ENCODE data around the gene MROH2B.

Gene MROH2B

GRCh38 chr5:41012318-41012717 is 58.8 kb downstream of the MROH2B start:
- no peak for DNase-seq

DNA sequence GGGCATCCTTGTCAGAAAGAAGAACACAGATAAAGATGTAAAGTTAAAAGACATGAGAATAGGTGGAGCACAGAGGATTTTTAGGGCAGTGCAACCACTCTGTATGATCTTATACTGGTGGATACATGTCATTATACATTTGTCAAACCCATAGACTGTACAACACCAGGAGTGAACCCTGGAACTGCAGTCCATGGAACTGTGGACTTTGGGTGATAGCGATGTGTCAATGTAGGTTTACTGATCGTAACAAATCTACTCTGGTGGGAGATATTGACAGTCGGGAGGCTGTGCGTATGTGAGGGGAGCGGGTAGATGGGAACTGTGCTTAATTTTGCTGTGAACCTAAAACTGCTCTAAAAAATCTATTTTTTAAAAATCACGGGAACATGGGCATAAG is 60.6 kb downstream of the MROH2B start:
- DNase-seq, result no peak

- DNase-seq, result no peak
These were observed 61.9 kb downstream of the MROH2B start for GRCh38 chr5:41009232-41009631.

DNA sequence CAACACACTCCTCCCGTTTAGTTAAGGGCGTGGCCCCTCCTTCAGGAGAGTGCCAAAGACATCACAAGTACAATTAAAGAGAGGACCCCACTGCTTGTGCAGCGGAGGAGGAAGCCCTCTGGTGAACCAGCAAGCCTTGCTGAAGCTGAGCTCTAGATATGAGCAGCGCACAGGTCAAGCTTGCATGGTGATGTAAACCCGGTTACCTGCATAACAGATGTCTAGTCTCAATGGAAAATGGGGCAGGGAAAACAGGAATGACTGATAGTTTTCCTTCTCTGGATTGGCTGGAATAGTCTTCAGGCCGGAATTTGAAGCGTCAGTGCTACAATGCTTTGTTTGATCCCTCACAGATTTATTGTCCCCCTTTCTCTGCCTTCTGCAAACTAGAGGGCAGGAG is 66.2 kb downstream of the MROH2B start:
- no peak for DNase-seq

- DNase-seq, result no peak
These were observed 67.3 kb downstream of the MROH2B start for GRCh38 chr5:41003670-41004376.

- no peak for DNase-seq
These were observed 71.2 kb downstream of the MROH2B start for GRCh38 chr5:40999966-41000365.

DNA sequence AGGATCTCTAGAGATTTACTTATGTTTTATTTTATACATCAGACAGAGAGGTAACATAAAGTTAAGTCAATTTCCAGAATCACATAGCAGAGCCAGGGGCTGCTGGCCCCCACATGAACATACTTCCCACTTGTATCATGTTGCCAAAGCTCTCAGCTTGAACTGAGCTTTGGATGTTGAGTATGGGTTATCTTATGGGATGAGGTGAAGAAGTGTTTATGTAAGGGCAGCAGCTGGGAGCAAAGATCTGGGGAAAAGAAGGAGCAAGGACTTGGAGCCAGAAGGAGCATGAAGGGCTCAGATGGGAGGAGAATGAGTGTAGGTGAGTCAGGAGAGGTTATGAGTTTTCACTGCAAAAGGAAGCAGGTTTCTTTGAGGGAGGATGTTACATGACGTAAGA is 72.0 kb downstream of the MROH2B start:
- no peak for DNase-seq

DNA sequence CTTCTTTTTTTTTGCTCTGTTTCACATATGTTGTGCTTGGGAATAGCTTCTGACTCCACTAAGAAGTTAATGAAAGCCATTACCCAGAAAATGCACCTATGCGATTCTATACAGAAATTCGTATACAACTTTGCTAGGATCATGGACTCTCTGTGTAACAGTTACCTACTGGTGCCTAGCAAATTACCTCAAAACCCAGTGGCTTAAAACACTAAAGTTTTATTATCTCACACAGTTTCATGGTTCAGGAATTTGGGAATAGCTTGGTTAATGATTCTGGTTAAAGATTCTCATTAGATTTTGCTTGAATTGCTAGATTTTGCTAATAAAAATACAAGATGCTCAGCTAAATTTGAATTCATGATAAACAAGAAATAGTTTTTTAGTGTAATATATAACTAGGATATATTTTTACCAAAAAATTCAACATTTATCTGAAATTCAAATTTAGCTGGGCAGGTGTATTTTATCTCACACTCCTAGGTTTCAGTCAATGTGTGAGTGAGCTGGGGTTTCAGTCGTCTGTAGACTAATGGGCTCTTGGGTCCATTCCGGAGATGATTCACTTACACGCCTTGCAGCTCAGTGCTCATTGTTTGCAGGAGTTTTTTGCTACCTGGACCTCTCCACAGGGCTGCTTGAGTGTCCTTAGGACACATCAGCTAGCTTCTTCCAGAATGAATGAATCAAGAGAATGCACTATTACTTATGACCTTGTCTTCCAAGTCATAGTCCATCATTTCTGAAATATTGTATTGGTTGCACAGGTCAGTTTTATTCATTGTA is 75.1 kb downstream of the MROH2B start:
- no peak for DNase-seq

GRCh38 chr5:40991981-40992559 is 79.1 kb downstream of the MROH2B start:
- DNase-seq, result no peak

DNA sequence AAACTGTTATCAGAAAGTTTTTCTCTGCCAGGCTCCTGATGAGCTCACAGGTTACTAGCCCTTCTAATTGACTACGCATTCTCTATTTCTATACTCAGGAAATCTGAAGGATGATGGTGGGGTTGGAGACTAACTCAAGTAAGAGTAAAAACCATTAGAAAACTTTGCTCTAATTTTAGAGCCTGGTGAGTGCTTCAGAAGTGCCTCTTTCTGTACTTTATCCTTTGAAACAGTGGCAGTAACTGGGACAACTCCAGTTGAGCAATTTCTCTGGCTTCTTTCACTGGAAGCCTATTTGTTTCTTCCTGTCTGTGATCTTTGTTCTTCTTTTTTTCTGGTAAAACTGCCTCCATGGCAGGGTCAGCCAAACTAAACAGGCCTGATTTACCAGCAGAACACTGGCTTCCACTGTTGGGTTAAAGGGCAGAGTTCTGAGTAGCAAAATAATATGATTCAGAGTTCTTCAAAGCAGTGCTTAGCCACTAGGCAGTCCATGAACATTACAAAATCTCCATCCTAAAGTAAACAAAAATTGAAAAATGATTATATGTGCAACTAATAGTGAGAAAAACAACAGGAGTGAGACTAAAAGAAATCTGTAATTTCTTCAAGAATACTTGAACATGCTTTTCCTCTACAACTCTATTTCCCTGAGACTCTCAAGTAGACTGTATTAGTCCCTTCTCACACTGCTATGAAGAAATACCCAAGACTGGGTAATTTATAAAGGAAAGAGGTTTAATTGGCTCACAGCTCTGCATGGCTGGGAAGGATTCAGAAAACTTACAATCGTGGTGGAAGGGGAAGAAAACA is 79.8 kb downstream of the MROH2B start:
- no peak for DNase-seq

DNA sequence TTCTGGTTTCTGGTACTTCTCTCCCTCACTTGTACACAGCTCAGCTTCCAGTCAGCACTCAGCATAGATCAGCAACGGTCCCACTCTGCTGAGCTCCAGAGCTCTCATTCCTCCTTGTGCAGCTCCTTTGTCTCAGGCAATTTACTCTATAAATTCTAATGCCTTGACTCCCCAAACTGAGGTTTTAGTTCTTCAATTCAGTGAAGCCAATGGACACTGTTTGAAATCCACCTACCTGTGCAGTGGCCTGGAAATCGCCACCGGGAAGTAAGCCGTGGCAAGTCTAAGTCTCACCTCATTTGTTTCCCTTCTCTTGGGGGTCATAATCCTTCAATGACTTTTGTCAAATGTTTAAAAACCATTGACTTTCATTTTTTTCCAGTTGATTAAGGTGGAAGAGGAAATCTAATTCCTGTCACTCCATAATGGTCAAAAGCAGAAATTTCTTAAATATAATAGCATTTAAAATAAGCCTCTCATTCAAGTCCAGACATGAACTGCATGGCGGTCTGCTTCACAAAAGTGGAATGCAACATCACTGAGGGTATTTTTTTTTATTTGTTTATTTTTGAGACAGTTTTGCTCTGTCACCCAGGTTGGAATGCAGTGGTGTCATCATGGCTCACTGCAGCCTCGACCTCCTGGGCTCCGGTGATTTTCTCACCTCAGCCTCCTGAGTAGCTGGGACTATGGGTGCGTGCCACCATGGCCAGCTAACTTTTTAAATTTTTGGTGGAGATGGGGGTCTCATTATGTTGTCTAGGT is 82.2 kb downstream of the MROH2B start:
- DNase-seq, result no peak

- DNase-seq, result no peak
These were observed 83.8 kb downstream of the MROH2B start for GRCh38 chr5:40987349-40987748.

DNA sequence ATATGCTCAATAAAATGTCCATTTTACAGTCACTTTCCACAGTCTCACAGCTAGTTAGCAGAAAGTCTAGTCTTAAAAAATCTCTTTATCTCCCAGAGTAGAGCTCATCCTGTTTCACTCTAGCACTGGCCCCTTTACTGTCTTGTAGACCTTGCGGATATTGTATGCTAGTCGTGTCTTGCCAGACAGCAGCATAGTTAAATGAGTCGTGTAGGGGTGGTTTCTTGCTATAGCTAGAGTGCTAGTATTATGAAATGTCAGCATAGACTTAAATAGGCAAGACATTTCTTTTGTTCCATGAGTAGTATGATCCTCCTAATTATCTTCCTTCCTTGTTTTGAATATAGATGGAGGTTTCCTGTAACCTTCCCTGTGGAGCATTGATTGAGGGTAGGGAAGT is 84.5 kb downstream of the MROH2B start:
- no peak for DNase-seq

- no peak for DNase-seq
These were observed 85.6 kb downstream of the MROH2B start for GRCh38 chr5:40985501-40985900.

DNA sequence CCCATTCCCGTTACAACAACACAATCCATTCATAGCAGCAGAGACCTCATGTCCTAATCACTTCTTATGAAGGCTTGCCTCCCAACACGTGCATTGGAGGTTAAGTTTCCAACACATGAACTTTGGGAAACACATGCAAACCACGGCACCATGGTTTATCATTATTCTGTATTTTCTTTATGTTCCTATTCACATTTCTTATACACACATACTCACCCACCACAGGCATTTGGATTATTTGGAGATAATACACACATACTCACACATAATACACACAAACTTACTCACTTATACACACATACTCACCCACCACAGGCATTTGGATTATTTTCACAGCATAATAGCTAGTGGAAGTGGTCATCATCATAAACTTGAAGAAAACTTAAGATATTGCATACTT is 86.3 kb downstream of the MROH2B start:
- DNase-seq, result no peak

GRCh38 chr5:40983781-40984180 is 87.4 kb downstream of the MROH2B start:
- DNase-seq, result no peak

- DNase-seq, result no peak
These were observed 89.7 kb downstream of the MROH2B start for GRCh38 chr5:40981420-40981819.

DNA sequence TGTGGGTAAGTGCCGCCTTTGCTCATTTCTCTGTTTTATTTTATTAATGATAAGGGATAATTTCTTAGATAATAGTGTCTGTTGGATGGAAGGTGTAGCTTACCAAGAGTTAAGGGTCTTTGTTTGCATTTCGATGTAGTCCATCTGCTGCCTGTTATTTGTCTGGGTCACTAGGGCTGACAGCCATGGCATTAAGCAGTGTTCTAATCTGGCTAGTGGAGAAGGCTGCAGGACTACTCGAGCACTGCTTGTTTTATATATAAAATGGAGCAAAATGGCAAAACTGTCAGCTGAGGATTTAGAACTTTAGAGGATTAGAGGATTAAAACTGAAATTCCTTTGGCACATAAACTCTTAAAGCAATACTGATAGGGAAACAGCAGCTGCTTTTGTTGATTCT is 94.3 kb downstream of the MROH2B start:
- no peak for DNase-seq

DNA sequence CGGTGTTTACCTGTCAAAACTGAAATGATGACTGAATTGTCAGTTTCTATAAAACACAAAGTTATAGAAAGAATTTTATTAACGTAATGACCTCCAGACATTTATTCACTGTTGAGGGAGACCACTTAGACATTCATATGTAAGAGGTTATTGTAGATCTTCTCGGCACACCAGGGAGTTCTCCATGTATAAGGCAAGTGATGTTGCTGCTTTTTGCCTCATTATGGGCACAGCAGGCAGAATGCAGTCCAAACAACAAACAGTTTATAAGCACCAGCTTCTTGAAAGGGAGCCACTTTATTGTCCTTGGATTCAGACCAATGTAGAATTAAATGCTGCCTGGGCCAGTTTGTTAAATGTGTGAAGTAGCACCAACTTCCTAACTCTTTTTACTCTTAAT is 95.1 kb downstream of the MROH2B start:
- DNase-seq, result no peak

- no peak for DNase-seq
These were observed 97.7 kb downstream of the MROH2B start for GRCh38 chr5:40973364-40974004.

DNA sequence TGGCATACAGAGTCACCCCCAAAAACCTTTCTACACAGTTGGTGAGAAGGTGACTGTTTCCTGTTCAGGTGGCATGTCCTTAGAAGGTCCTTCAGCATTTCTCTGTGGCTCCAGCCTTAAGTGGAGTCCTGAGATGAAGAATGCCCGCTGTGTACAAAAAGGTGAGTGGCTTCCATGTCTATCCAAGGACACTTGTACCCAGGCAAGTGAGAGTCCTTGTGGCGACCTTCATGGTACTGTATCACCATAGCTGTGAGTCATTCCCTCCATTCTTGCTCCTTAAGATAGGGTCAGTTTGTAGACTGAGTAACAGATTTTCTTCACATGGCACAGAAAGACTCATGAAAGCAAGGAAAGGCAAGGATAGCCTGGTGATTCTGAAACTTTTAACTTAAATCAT is 98.7 kb downstream of the MROH2B start:
- no peak for DNase-seq

Measured in NCI-H1092 treated with DMSO at 0.1 percent for 48 hours (cell line).